ENCODE results near the gene GLMP. TPM values are rescaled to one million over a fixed set of nuclear protein-coding genes. Genes with fewer than 3 reads are reported as not detected.

Gene GLMP
- total RNA-seq, 1 experiment from 2014 or later, result 29.2 TPM

- ChIA-PET POLR2A (ENCODE audit: unreplicated experiment) (interaction anchor here (0.7 to 1.0 kb wide), 2 partner anchors 32 to 70 kb away, joined by 3 to 5 read pairs; partner anchors contain the start of genes GLMP and SLC25A44), CTCF (no interaction called here)
- Histone ChIP-seq H3K27me3 (ENCODE audit: insufficient read depth, low read depth) (no peaks in the 10 kb centered on the region), H3K4me2 (no peak overlapping the region), H3K9me2 (ENCODE audit: insufficient read depth) (no peaks in the 10 kb centered on the region), H4K20me1 (ENCODE audit: insufficient read depth) (peaks cover 6% of the 10 kb centered on the region; the same call in 1 of the 2 replicates), H3K4me3 (no peak overlapping the region), H3K27ac (no peak overlapping the region), H3F3A (ENCODE audit: insufficient read depth, low read depth) (peaks cover 4% of the 10 kb centered on the region; the same call in 1 of the 2 replicates), H3K4me1 (replicated peaks; ENCODE audit: insufficient read depth) (no peaks in the 10 kb centered on the region), H3K36me3 (ENCODE audit: low read depth) (peaks cover 34% of the 10 kb centered on the region), H3K79me2 (ENCODE audit: low read depth) (no peaks in the 10 kb centered on the region), H3K9me3 (ENCODE audit: insufficient read depth, low read depth) (no peaks in the 10 kb centered on the region), H2AFZ (no peak overlapping the region)
- no peak for DNase-seq
- TF ChIP-seq EZH2 (IDR thresholded peaks at IDR 0.05; ENCODE audit: low read depth) (no peak), CTCF (conservative IDR thresholded peaks at IDR 0.05) (no peak)
- intact Hi-C loops (cut with micrococcal nuclease; ENCODE audit: unreplicated experiment), result no loop called here
- BruUV-seq (replicated peaks), result no TSS peak
These were observed 32.2 kb downstream of the GLMP start for GRCh38 chr1:156263288-156263655.

- Histone ChIP-seq H3K4me1 (replicated peaks; ENCODE audit: insufficient read depth) (no peaks in the 10 kb centered on the region), H3K4me3 (no peak overlapping the region), H3K79me2 (ENCODE audit: low read depth) (no peaks in the 10 kb centered on the region), H3K27ac (no peak overlapping the region), H3K36me3 (ENCODE audit: low read depth) (peaks cover 34% of the 10 kb centered on the region), H3K4me2 (no peak overlapping the region), H2AFZ (no peak overlapping the region), H4K20me1 (ENCODE audit: insufficient read depth) (peaks cover 9% of the 10 kb centered on the region; the same call in 1 of the 2 replicates), H3K9me3 (ENCODE audit: insufficient read depth, low read depth) (no peaks in the 10 kb centered on the region), H3K9me2 (ENCODE audit: insufficient read depth) (no peaks in the 10 kb centered on the region), H3F3A (ENCODE audit: insufficient read depth, low read depth) (peaks cover 4% of the 10 kb centered on the region; the same call in 1 of the 2 replicates), H3K27me3 (ENCODE audit: insufficient read depth, low read depth) (no peaks in the 10 kb centered on the region)
- ChIA-PET CTCF (no interaction called here), POLR2A (ENCODE audit: unreplicated experiment) (interaction anchor here (0.6 to 1.0 kb wide), 3 partner anchors 33 to 247 kb away, joined by 3 to 5 read pairs (median 3); partner anchors contain the start of genes GLMP and SLC25A44)
- TF ChIP-seq EZH2 (IDR thresholded peaks at IDR 0.05; ENCODE audit: low read depth), result no peak
- no peak for TF ChIP-seq CTCF (conservative IDR thresholded peaks at IDR 0.05)
- peak; percentile 45 to 46 for DNase-seq
- intact Hi-C loops (cut with micrococcal nuclease; ENCODE audit: unreplicated experiment), result no loop called here
- BruUV-seq (replicated peaks), result no TSS peak
These were observed 32.8 kb downstream of the GLMP start for GRCh38 chr1:156262461-156263287.

GRCh38 chr1:156260896-156261295 lies 34.6 kb downstream of the GLMP start:
- intact Hi-C loops (cut with micrococcal nuclease; ENCODE audit: unreplicated experiment), result no loop called here
- peaks cover 4% of the 10 kb centered on the region; the same call in 1 of the 2 replicates for H3F3A ChIP-seq (ENCODE audit: insufficient read depth, low read depth)
- ChIA-PET POLR2A (ENCODE audit: unreplicated experiment) (no interaction called here), CTCF (no interaction called here)
- H3K9me2 ChIP-seq (ENCODE audit: insufficient read depth), result no peaks in the 10 kb centered on the region
- no peaks in the 10 kb centered on the region for H3K4me1 ChIP-seq (replicated peaks; ENCODE audit: insufficient read depth)
- H3K36me3 ChIP-seq (ENCODE audit: low read depth), result peaks cover 25% of the 10 kb centered on the region
- no peak overlapping the region for H2AFZ ChIP-seq
- no peak overlapping the region for H3K4me3 ChIP-seq
- no peak overlapping the region for H3K4me2 ChIP-seq
- no peaks in the 10 kb centered on the region for H3K9me3 ChIP-seq (ENCODE audit: insufficient read depth, low read depth)
- peaks cover 9% of the 10 kb centered on the region; the same call in 1 of the 2 replicates for H4K20me1 ChIP-seq (ENCODE audit: insufficient read depth)
- no TSS peak for BruUV-seq (replicated peaks)
- TF ChIP-seq CTCF (conservative IDR thresholded peaks at IDR 0.05) (no peak), EZH2 (IDR thresholded peaks at IDR 0.05; ENCODE audit: low read depth) (no peak)
- no peak for DNase-seq
- H3K27me3 ChIP-seq (ENCODE audit: insufficient read depth, low read depth), result no peaks in the 10 kb centered on the region
- no peak overlapping the region for H3K27ac ChIP-seq
- no peaks in the 10 kb centered on the region for H3K79me2 ChIP-seq (ENCODE audit: low read depth)
